Measurements from ENCODE around the gene DCP1B.

Gene DCP1B

DNA sequence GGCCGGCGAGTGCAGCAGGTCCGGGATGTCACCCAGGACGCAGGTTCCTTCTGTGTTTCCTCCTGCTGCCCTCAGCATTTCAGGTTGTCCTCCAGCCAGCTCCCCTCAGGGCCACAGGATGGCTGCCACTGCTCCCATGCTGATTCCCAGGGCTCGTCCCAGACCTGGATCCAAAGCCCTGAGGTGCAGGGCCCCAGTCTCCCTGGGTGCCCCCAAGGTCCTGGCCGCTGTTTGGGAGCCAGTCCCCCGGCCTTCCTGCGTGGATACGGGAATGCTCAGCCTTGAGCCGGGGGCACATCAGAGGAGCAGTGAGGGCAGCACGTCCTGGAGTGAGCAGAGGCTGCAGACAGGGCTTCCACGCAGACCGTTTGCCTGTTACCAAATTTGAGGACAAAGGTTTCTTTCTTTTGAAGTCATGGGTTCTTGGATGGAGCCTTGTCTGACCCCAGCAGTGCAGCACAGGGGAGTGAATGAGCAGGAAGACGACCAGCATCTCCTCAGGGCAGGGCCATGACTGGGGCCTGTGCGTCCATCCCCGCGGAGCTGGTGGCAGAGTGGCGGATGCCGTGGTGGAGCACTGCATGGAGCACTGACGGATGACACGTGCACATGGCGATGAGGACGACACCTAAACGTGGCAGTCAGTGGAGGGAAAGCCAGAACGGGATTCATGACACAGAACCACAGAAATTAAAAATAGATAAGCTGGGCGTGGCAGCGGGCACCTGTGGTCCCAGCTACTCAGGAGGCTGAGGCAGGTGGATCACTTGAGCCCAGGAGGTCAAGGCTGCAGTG lies 73.3 kb downstream of the DCP1B start:
- Histone ChIP-seq H3K4me1 (ENCODE audit: insufficient read depth, low read length) (peaks cover 74% of the 10 kb centered on the region), H3K27ac (ENCODE audit: low read depth, low read length) (no peak overlapping the region), H3K9ac (ENCODE audit: low read length) (no peak overlapping the region), H3K9me3 (ENCODE audit: low read length) (no peaks in the 10 kb centered on the region), H3K4me3 (ENCODE audit: low read depth in 1 of 2, low read length in 2 of 2) (no peak overlapping the region), H3K36me3 (ENCODE audit: insufficient read depth, low read length) (no peaks in the 10 kb centered on the region), H3K27me3 (ENCODE audit: control insufficient read depth in 1 of 2, insufficient read depth in 2 of 2, low read length in 2 of 2) (no peaks in the 10 kb centered on the region)

DNA sequence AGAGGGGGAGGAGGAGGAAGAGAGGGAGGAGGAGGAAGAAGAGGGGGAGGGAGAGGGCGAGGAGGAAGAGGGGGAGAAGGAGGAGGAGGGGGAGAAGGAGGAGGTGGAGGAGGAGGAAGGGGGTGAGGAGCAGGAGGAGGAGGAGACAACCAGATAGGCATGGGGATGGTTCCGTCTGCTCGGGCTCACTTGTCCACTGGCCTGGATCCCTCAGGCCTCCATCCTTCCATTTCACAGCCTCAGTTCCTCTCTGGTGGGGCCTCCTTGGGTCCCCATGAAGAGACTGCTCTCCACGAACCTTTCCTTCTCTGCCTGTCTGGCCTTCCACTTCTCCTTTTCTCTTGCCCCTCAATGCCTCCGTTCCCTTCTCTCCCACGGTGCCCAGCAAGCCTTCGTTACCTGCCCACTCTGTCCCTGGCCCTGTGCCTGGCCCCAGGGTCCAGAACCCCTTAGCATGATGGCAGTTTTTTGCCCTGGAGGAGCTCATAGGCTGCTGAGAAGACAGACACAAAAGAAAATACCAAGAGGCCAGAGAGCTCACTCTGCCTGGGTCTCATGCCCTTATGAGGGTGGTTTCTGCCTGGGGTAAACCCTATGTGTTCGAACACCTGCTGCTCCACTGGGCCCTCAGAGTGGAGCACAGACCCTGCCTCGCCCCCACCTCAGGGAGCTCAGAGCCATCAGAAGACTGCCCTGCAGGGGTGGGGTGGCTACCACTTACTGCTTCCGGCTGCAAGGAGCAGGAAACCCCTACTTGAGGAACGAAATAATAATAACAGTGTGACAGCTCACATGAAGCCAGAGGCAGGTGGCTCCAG lies 74.1 kb downstream of the DCP1B start:
- Histone ChIP-seq H3K36me3 (ENCODE audit: insufficient read depth, low read length) (no peaks in the 10 kb centered on the region), H3K4me1 (ENCODE audit: insufficient read depth, low read length) (peaks cover 72% of the 10 kb centered on the region), H3K9ac (ENCODE audit: low read length) (no peak overlapping the region), H3K27ac (ENCODE audit: low read depth, low read length) (no peak overlapping the region), H3K4me3 (ENCODE audit: low read depth in 1 of 2, low read length in 2 of 2) (no peak overlapping the region), H3K9me3 (ENCODE audit: low read length) (no peaks in the 10 kb centered on the region), H3K27me3 (ENCODE audit: control insufficient read depth in 1 of 2, insufficient read depth in 2 of 2, low read length in 2 of 2) (no peaks in the 10 kb centered on the region)

DNA sequence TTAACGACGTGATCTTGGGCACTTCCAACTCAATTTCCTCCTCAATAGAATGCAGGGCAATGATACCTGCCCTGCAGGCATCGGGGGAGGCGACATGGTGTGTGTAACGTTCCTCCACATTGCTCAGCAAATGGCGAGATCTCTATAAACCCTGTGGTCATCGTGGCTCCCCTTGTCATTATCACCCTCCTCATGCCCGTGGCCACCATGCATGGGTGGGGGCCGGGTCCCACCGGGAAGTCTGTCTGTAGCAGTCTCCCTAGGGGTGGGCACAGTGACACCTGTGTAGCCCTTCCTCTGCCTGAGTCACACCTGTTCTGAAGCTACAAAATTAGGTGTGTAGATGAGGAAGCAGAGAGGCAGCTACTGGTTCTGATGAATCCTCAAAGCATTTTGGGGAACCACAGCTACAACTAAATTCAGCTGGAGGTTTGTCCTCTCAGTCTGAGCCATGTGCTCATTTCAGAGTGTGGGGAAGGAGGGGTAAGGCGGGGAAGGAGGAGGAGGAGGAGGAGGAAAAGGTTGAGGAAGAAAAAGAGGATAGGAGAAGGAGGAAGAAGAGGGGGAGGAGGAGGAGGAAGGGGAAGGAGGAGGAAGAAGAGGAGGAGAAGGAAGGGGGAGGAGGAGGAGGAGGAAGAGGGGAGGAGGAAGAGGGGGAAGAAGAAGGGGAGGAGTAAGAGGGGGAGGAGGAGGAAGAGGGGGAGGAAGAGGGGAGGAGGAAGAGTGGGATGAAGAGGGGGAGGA lies 74.8 kb downstream of the DCP1B start:
- no peaks in the 10 kb centered on the region for H3K36me3 ChIP-seq (ENCODE audit: insufficient read depth, low read length)
- H3K27ac ChIP-seq (ENCODE audit: low read depth, low read length) = no peak overlapping the region
- H3K27me3 ChIP-seq (ENCODE audit: control insufficient read depth in 1 of 2, insufficient read depth in 2 of 2, low read length in 2 of 2) = no peaks in the 10 kb centered on the region
- no peaks in the 10 kb centered on the region for H3K9me3 ChIP-seq (ENCODE audit: low read length)
- H3K9ac ChIP-seq (ENCODE audit: low read length) = no peak overlapping the region
- no peak overlapping the region for H3K4me3 ChIP-seq (ENCODE audit: low read depth in 1 of 2, low read length in 2 of 2)
- peaks cover 77% of the 10 kb centered on the region for H3K4me1 ChIP-seq (ENCODE audit: insufficient read depth, low read length)

DNA sequence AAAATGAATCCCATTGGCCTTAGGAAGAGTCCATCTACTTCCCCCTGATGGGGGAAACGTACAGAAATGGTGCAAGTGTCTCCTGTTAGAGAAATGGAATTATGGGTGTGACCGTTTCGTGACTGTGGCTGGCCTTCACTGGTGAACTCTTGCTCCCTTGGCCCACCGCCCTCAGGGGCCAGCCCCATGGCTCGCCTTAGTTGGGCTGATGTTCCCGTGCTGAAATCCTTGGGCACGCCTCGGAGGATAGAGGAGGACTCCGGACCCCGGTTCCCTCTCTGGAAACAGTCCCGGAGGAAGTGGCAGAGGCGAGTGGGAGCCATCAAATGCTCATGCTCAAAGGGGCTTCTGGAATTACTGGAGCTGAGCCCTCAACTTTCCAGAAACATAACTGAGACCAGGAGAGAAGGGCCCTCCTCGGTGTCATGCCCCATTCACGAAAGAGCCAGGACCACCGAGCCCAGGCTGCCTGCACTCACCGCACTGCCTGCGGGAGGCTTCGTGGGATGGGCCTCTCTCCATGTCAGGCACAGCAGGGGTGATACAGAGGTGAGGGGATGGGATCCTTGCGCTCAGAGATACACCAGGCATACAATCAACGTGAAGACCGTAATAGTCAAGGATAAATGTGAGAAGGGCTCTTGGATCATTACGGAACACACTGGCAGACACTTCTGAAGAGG lies 75.7 kb downstream of the DCP1B start:
- H3K4me1 ChIP-seq (ENCODE audit: insufficient read depth, low read length) = peaks cover 73% of the 10 kb centered on the region
- H3K27me3 ChIP-seq (ENCODE audit: control insufficient read depth in 1 of 2, insufficient read depth in 2 of 2, low read length in 2 of 2) = no peaks in the 10 kb centered on the region
- H3K9me3 ChIP-seq (ENCODE audit: low read length) = no peaks in the 10 kb centered on the region
- H3K27ac ChIP-seq (ENCODE audit: low read depth, low read length) = peak overlapping the region; percentile 22
- no peak overlapping the region for H3K9ac ChIP-seq (ENCODE audit: low read length)
- H3K4me3 ChIP-seq (ENCODE audit: low read depth in 1 of 2, low read length in 2 of 2) = no peak overlapping the region
- H3K36me3 ChIP-seq (ENCODE audit: insufficient read depth, low read length) = no peaks in the 10 kb centered on the region

DNA sequence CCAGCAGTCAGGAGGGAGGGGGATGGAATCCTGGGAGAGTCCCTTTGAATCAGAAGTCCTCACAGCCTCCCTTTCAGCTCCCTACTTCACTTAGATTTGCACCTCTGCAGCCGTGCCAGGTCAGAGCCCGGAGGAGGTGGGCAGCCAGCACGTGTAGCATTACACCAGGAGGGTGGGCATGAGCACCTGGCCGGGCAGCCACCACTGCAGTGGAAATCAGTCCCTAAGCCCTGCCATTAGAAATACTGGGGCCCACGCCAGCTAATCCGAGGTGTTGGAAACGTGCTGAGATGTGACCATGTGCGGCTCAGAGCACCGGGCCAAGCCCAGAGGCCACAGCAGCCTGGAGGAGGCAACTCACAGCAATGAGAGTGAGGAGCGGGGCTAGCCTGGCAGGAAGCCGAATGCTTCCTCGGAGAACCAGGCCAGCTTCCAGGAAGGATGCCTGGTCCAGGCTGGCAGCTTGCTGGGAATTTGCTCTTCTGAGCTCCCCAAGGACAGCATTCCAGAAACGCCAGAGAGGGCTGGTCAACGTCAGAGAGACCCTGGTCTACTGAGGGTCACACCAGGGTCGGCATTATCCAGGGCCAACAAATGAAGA lies 76.4 kb downstream of the DCP1B start:
- Histone ChIP-seq H3K9ac (ENCODE audit: low read length) (no peak overlapping the region), H3K36me3 (ENCODE audit: insufficient read depth, low read length) (no peaks in the 10 kb centered on the region), H3K27ac (ENCODE audit: low read depth, low read length) (peak overlapping the region; percentile 22), H3K27me3 (ENCODE audit: control insufficient read depth in 1 of 2, insufficient read depth in 2 of 2, low read length in 2 of 2) (no peaks in the 10 kb centered on the region), H3K4me1 (ENCODE audit: insufficient read depth, low read length) (peaks cover 66% of the 10 kb centered on the region), H3K4me3 (ENCODE audit: low read depth in 1 of 2, low read length in 2 of 2) (no peak overlapping the region), H3K9me3 (ENCODE audit: low read length) (no peaks in the 10 kb centered on the region)

DNA sequence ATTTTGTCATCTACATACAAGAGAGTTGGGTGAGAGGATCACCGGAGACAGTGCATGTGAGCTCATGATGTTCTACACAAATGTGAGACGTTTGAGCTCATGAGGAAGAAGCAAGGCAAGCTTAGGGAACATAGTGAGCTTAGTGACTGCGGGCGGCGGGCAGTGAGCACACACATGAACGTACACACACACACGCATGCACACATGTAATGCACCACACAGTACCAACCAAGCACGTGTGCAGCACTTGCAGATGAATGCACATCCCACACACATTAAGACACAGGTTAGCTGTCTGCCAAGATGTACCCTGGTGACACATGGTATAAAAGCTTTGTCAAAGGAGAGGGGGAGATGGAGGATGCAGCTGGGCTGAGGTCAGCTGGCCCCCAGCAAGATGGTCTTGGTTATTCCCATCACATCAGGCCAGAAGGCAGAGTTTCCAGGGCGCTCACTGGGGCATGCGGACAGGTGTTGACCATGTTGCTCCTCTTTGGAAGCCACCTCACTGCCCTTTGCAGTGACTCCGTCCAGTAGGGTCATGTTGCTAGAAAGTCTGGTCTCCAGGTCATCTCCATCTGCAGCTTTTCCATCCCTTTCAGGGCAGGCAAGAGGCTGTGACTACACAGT lies 77.1 kb downstream of the DCP1B start:
- H3K4me1 ChIP-seq (ENCODE audit: insufficient read depth, low read length) = peaks cover 61% of the 10 kb centered on the region

DNA sequence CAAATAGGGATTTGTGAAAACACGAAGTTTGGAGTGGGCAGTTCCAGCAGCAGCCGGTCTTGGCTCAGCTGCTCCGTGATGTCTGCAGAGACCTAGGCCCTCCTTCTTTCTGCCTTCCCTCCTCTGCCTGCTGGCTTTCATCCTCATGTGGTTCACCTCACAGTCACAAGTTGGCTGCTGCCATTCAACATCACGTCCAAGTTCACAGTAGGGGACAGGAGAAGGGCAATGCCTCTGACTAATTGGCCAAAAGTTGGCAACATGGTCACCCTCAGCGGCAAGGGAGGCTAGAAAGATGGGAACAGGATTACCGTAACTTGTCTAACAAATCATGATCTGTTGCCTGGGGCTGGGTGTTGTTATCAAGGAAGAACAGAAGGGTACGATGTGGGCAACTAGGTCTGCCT lies 78.0 kb downstream of the DCP1B start:
- peaks cover 52% of the 10 kb centered on the region for H3K4me1 ChIP-seq (ENCODE audit: insufficient read depth, low read length)
- H3K4me3 ChIP-seq (ENCODE audit: low read depth in 1 of 2, low read length in 2 of 2) = no peak overlapping the region
- no peak overlapping the region for H3K9ac ChIP-seq (ENCODE audit: low read length)
- no peaks in the 10 kb centered on the region for H3K9me3 ChIP-seq (ENCODE audit: low read length)
- H3K27me3 ChIP-seq (ENCODE audit: control insufficient read depth in 1 of 2, insufficient read depth in 2 of 2, low read length in 2 of 2) = no peaks in the 10 kb centered on the region
- no peak overlapping the region for H3K27ac ChIP-seq (ENCODE audit: low read depth, low read length)
- H3K36me3 ChIP-seq (ENCODE audit: insufficient read depth, low read length) = no peaks in the 10 kb centered on the region

More for the DNA sequence above, 77.1 kb downstream of the DCP1B start:
- Histone ChIP-seq H3K27me3 (ENCODE audit: control insufficient read depth in 1 of 2, insufficient read depth in 2 of 2, low read length in 2 of 2) (no peaks in the 10 kb centered on the region), H3K9me3 (ENCODE audit: low read length) (no peaks in the 10 kb centered on the region), H3K9ac (ENCODE audit: low read length) (no peak overlapping the region), H3K27ac (ENCODE audit: low read depth, low read length) (no peak overlapping the region), H3K4me3 (ENCODE audit: low read depth in 1 of 2, low read length in 2 of 2) (no peak overlapping the region), H3K36me3 (ENCODE audit: insufficient read depth, low read length) (no peaks in the 10 kb centered on the region)

DNA sequence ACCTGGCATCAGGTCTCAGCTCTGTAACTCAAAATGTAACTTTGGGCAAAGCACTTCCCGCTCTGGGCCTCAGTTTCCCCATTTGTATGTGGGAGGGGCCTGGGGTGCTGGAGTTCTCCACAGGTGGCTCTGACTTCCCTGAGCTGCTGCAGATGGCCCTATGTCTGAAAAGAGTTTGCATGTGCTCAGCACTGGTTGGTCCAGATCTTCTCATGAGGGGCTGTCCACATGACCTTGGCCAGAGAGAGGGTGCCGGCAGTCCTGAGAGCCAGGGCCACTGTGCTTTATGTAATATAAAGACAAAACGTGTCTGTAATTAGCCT lies 78.6 kb downstream of the DCP1B start:
- Histone ChIP-seq H3K4me3 (ENCODE audit: low read depth in 1 of 2, low read length in 2 of 2) (no peak overlapping the region), H3K27me3 (ENCODE audit: control insufficient read depth in 1 of 2, insufficient read depth in 2 of 2, low read length in 2 of 2) (no peaks in the 10 kb centered on the region), H3K27ac (ENCODE audit: low read depth, low read length) (no peak overlapping the region), H3K4me1 (ENCODE audit: insufficient read depth, low read length) (peaks cover 47% of the 10 kb centered on the region), H3K9me3 (ENCODE audit: low read length) (no peaks in the 10 kb centered on the region), H3K9ac (ENCODE audit: low read length) (no peak overlapping the region), H3K36me3 (ENCODE audit: insufficient read depth, low read length) (no peaks in the 10 kb centered on the region)

DNA sequence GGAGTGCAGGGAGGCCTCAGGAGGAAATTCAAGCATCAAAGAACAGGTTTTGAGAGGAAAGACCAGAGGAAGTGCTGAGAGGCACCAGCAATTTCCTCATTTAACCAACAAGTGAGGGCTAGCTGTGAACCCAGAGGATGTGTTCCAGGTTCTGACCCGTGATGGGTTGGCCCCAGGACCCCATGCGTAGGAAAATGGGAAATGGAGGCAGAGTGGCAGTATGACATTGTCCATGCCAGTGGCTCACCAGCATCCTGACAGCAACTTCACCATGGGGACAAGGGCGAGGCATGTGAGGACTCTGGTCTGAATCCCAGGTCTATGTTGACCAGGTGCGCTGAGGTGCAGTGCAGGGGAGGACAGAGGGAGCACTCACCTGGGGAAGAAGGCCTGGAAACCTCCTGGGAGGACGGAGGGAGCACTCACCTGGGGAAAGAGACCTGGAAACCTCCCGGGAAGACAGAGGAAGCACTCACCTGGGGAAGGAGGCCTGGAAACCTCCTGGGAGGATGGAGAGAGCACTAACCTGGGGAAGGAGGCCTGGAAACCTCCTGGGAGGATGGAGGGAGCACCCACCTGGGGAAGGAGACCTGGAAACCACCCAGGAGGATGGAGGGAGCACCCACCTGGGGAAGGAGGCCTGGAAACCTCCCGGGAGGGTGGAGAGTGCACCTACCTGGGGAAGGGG lies 79.1 kb downstream of the DCP1B start:
- no peaks in the 10 kb centered on the region for H3K9me3 ChIP-seq (ENCODE audit: low read length)
- no peaks in the 10 kb centered on the region for H3K36me3 ChIP-seq (ENCODE audit: insufficient read depth, low read length)
- no peak overlapping the region for H3K9ac ChIP-seq (ENCODE audit: low read length)
- H3K4me1 ChIP-seq (ENCODE audit: insufficient read depth, low read length) = peaks cover 47% of the 10 kb centered on the region
- H3K27ac ChIP-seq (ENCODE audit: low read depth, low read length) = peak overlapping the region; percentile 38
- no peak overlapping the region for H3K4me3 ChIP-seq (ENCODE audit: low read depth in 1 of 2, low read length in 2 of 2)
- no peaks in the 10 kb centered on the region for H3K27me3 ChIP-seq (ENCODE audit: control insufficient read depth in 1 of 2, insufficient read depth in 2 of 2, low read length in 2 of 2)

DNA sequence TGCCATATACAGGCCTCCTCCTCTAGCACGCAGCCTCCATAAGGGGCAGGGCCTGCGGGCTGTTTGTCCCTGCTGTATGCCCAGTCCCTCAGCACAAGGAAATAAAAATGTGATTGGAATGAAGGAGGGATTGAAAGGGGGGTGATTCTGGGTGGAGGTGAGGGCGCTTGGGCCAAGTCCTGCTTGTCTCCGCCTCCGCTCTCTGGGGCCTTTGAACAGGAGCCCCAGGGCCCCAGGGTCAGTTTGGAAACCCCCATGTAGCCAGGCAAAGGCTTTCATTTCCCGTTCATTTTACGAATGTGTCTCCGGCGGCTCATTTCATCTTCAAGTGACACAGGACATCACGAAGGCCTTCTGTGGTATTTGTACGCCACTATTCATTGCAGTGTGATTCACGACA lies 81.3 kb downstream of the DCP1B start:
- no peak overlapping the region for H3K27ac ChIP-seq (ENCODE audit: low read depth, low read length)
- H3K9me3 ChIP-seq (ENCODE audit: low read length) = no peaks in the 10 kb centered on the region
- no peak overlapping the region for H3K4me3 ChIP-seq (ENCODE audit: low read depth in 1 of 2, low read length in 2 of 2)
- H3K9ac ChIP-seq (ENCODE audit: low read length) = no peak overlapping the region
- H3K4me1 ChIP-seq (ENCODE audit: insufficient read depth, low read length) = peaks cover 33% of the 10 kb centered on the region
- no peaks in the 10 kb centered on the region for H3K27me3 ChIP-seq (ENCODE audit: control insufficient read depth in 1 of 2, insufficient read depth in 2 of 2, low read length in 2 of 2)
- no peaks in the 10 kb centered on the region for H3K36me3 ChIP-seq (ENCODE audit: insufficient read depth, low read length)
